Measurements from ENCODE around the gene PTPN7.

GRCh38 chr1:202202500-202203168 lies 42.2 kb upstream of the PTPN7 start:
- no peak for TF ChIP-seq CTCF (IDR thresholded peaks at IDR 0.05; ENCODE audit: insufficient read depth, low read depth, low read length)
- no peak for TF ChIP-seq EZH2 (IDR thresholded peaks at IDR 0.05; ENCODE audit: insufficient read depth, low read length)
